HG03095 (cell line): Measurements from ENCODE around the gene DSCAM.
"Not testable (repeated sequence)": the region's sequence is repeated elsewhere in the genome, so short reads cannot be mapped to it uniquely, and the experiment has no call there.

Experiments
- ATAC-seq: cut with Tn5 transposase; IDR thresholded peaks from one replicate; pipeline ENCODE4 v1.9.1; 2021; ENCODE audit warnings: moderate library complexity; ENCODE audit not compliant: unreplicated experiment

DSCAM gene

DNA sequence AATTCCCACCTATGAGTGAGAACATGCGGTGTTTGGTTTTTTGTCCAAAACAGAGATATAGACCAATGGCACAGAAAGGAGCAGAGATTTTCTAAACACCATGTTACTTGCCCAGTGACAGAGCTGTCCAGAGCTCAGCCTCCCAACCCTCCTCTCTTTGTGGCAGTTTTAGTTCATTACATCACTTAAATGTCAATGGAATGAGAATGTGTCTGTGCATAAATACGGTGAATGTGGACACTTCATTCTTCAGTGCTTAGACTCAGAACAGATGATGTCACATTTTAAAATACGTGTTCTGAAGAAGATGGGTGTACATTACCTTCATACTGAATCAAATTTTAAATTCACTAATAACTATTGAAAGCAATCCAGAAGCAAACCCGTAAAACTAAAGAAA, 374.9 kb downstream of the DSCAM start:
- ATAC-seq, result no peak

DNA sequence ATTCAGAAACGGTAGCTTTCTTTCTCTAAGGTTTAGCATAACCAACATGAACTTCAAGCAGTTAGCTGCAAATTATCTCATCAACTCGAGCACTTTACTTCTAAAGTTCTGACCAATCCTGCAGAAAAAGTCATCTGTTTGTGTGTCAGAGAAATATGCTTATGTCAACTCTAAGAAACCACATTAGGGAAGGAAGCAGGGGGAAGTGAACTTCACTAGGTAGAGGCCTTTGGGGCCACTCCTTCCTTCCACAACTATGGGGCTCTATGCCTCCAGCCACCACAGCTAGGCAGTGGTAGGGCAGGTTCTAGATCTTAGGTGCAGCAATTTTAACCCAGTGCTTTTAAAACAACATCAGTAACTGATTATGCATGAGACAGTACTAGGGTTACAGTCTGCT, 375.9 kb downstream of the DSCAM start:
- no peak for ATAC-seq

DNA sequence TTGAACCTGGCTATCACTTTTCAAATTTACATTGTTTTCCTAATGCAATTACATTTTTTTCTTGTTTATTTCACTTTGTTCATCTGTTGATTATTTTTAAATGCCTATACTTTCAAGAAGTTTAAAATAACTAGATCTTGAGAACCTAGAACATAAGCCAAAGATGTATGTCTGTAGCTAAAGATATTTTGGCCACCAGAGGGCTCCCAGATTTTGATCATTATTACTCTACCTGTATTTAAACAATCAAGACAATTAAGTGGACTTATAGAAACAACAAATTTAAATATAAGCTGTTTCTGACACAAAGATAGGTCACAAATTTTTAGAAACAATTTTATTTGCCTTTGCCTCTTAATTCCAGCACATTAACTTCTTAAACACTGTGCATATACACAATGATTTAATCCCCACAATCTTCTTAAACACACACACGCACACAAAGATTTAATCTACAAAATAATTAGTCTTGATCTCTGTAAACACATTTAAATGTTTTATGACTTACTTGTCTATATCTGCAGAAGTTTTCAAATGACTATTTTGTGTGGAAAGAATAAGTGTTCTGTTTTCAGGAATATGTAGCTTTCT, 380.0 kb downstream of the DSCAM start:
- no peak for ATAC-seq

DNA sequence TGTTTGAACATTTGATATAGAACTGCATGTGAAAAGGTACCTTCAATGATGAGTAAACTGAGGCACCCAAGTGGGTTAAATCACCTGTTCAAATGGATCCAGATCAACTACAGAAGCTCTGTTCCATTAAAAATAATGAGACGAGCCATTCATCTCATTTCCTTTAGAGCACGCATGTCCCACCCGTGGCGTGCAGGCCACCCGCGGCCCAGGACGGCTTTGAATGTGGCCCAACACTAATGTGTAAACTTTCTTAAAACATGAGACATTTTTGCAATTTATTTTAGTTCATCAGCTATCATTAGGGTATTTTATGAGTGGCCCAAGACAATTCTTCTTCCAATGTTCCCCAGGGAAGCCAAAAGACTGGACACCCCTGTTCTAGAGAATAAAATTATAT, 381.6 kb downstream of the DSCAM start:
- no peak for ATAC-seq

DNA sequence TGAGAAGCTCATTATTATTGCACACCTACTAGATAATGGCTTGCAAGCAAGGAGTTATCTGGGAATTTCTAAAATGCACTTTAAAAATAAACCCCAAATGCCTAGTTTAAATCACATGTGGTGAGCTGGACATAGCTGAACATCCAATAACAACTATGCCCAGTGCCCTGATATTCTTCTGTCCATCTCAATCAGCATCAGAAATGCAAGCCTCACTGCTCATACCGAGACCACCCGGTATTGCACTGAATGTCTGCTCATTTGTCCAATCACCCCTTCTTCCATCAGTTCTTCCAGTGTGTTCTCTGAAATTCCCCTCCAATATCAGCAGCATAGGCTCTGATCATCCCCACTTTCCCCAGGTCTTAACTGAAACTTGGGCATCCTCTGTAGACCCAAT, 383.8 kb downstream of the DSCAM start:
- no peak for ATAC-seq

DNA sequence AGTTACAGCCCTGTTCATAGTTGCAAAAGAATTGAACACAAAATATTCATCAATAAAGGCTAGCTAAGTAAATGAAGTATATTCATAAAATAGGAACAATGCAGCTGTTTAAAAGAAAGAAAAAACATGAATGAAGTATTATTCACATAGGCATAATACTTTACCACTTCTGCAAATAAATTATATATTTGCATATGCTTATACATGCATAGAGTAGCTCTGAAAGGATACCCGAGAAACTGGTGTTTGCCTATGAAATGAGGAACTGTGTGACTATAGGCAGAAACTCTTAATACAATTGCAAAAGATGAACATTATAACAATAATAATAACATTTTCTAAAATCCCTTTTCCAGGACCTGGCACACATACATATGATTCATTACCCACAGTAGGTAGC, 385.9 kb downstream of the DSCAM start:
- no peak for ATAC-seq

DNA sequence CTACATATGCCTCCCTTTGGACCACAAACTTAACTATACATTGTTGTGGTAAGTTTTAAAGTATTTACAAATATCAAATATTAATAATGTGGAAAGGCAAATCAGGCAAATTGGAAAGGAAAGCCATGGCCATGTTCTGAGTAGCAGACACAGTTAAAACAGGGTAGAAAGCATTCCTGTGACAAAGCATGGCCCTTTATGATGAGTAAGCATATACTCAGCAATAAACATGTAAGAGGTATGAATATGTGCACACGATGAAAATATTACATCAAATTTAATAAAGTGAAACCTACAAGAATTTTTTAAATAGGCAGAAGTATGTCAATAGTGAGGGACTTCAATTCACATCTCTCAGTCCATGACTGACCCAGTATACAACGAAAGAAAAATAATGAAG, 389.2 kb downstream of the DSCAM start:
- no peak for ATAC-seq

DNA sequence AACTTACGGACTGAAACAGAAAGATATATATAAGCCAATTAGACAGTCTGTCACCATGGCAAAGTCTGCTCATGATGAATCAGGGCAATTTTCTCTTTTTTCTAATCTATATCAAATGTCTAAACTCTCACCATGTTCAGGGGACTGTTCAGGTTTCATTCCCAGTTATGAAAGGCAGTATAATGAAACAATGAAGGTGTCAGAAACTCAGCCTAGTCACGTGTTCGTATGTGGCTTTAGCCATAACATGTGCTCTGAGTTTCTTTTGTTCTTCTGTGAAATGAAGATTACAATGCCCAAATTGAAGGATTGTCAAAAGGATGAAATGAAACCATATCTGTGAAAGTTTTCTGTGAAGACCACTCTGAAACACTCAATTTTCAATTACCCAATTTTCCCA, 392.9 kb downstream of the DSCAM start:
- no peak for ATAC-seq

DNA sequence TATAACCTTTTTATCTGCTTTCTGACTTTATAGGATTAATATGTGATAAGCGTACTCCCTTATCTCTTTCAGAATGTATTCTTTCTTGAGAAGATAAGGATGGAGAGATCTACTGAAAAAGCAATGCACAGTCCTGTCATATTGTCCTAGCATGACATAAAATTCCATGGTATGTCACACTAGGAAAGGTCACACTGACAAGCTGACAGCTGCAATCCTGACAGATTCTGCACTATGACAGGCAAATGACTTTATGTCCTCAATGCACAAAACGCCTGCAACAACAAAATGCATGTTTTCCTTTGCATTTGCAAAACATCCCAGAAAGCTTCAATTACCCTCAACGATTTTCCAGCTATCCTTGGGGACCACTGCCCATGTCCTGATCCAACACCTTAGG, 393.8 kb downstream of the DSCAM start:
- no peak for ATAC-seq

DNA sequence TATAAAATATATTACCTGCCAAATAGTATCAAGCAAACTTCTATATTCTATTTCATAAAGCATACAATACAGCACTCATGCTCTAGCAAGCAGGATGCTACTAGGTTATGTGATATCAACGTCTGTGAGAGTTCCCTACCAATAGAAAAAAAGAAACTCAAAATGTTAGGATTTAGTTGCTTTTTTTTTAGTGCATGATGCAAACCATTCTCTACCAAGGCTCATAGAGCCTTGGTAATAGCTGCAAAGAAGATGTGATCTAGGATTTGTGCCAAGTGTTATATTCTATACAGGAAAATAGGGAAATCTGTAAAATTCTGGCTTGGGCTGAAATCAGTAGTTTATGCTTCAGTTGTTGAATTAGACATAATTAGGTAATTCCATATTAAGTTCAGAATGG, 394.4 kb downstream of the DSCAM start:
- no peak for ATAC-seq

DNA sequence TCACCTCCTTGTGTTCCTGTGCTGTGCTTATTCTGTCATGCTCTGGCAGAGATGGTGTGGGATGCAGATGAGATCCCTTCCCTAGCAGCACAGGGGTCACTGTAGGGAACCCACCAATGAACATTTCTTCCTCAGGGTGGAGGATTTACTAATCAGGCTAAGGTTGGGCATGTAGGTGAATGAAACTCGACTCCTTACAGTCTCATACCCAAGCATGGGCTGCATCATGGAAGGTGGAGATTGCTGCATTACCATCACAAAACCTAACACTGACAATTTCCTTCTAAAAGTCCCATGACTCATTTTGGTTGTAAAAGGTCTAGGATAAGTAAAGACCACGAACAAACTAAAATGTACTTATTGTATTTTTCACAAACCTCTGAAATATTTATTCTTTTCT, 399.9 kb downstream of the DSCAM start:
- no peak for ATAC-seq

DNA sequence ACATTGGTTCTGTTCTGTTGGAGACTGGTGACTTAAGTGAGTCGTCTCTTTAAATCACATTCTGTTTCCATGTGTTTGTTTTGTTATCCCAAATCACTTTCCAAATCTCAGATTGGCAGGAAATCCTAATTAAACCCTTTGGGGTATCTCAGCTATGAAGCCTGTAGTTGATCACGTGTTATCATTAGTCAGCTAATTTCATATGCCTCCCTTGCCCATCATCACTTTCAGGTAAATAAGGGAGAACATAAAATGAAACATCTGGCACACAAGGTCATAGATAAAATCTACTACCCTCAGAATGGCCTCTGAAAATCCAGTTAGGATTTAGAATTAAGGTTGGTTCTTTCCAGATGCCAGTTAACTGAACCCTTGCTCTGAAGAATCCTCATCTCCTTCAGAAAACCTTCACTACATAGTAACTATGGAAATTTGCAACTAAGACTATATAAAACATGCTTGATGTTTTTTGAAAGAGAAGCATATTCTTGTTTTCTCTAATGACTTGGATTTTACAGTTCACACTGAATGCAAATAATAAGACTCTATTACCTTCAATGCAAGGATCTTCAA, 401.5 kb downstream of the DSCAM start:
- ATAC-seq, result no peak

DNA sequence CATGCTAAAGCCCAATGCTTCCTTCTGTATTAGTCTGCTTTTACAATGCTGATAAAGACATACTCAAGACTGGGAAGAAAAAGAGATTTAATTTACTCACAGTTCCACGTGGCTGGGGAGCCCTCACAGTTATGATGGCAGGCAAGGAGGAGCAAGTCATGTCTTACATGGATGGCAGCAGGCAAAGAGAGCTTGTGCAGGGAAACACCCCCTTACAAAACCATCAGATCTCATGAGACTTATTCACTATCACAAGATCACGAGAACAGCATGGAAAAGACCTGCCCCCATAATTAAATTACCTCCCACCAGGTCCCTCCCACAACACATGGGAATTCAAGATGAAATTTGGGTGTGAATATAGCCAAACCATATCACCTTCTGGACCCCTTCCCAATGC, 407.4 kb downstream of the DSCAM start:
- ATAC-seq, result not testable (repeated sequence)

DNA sequence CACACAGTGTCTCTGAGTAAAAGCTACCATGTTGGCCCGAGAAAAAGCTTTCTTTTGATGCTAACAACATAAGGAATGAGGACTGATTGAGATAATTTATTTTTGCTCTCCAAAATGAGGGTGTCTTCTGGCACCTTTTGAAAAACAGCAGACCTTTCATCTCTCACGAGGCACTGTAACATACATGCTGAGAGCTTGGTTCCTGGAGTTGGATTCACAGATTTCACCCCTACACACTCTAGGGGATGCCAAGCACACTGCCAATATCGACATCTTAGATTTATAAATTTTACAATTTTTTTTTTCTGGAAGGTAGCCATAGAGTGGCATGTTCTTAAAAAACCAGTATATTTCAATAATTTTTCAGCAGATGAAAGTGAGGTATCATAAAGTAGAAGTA, 408.3 kb downstream of the DSCAM start:
- ATAC-seq, result no peak

DNA sequence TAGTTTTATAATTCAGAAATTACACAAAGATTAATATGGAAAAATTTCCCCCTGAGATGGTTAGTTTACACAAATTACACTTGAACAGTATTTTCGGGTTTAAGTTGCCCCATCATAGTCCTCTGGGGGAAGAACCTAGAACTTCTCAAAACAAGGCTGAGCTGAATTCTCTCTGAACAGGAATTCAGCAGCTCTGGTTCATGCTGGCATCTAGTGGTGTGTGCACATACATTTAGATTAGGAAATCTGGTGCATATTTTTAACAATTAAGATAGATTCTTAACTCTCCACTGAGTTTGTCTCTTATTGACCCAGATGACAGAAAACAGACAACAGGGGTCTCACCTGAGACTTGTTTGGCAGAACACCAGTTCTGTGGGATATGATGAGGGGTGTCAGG, 410.7 kb downstream of the DSCAM start:
- ATAC-seq, result no peak

DNA sequence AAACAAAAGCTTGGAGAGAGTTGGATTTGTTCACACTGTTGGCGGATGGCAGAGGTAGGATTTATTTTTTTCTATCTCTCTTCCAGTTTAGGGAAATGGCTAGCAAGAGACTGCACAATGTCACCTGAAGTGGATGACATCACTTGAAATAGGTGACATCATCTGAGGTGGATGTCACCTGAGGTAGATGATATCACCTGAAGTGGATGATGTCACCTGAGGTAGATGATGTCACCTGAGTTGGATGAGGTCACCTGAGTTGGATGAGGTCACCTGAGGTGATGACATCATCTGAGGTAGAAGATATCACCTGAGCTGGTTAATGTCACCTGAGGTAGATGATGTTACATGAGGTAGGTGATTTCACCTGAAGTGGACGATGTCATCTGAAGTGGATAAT, 413.4 kb downstream of the DSCAM start:
- no peak for ATAC-seq

DNA sequence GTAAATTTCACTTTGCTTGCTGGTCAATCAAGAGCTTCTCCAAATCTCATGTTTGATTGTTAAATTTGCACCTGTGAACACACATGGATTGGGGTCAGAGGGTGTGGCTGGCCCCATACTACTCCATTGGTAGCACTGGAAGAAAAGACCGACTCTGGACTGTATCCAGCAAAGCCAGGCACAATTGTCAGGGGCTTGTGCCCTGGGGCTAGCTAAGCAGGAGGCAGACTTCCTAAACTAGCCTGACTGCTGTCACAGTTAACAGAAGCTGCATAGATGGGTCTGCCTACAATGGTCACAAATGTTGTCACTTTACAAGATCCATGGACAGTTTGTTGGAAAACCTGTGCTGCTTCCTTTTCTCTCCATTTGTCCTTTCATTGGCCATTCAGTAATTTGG, 421.0 kb downstream of the DSCAM start:
- no peak for ATAC-seq

DNA sequence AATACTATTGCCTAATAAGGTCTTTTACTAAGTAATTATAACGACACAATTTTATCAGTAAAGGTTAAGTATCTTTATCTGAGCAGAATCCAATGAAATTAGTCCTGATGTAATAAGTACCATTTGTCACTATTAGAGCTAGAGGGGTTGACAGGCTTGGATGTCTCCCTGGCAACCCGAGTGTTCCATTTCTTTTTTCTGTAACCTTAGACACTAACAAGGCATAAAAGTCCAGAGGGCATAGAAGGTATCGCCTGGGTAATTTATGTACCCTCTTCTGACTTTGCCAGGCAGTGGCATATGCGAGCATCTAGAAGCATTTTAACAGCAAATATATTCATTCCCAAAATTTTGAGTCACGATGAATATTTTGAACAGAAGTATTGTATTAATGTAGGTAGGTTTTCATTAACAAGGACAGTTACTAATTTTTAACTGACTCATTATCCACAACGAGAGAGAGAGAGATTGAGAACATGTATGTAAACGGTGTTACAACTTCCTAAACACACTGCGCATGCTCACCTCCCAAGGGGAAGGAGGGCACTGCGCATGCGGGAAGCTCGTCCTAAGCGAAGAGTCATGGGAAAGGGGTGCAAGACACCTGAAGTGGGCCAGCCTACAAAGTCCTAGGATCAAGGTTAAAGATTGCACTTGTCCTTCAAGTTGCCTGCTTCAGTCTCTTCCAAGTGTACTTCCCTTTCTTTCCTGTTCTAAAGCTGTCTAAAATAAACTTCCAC, 423.9 kb downstream of the DSCAM start:
- no peak for ATAC-seq

DNA sequence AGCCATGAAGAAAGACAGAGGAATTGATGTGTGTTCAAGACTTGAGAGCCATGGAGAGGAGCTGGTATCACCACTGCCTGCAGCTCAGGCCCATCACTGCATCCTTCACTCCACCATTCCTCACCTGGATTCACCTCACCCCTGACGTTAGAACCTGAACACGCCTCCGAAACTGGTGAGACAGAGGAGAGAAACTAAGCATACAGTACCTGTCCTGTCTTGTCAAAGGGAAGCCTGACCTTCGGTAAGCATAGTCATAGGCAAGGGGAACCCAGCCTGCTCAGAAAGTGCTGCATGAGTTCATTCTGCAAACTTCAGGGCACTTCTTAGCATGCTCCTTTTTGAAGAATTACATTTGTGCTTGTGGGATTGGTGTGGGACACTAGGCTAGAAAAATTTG, 425.8 kb downstream of the DSCAM start:
- no peak for ATAC-seq

DNA sequence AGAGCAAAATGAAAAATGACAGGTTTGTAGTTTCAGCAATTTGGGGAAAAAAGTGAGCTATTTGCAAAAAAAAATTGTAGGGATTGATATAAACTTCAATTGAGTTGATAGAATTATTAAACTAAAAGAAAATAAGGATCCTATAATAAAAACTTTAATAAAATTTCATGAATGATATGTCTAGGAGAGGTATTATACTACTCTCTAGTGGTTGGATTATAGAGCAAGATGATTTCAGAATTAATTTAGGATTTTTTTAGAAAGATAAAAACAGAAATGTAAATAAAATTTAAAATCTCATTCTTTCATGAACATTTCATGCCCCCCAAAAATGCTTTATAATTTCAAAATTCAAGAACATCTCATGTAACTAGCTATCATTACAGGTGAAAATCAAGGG, 430.4 kb downstream of the DSCAM start:
- no peak for ATAC-seq

DNA sequence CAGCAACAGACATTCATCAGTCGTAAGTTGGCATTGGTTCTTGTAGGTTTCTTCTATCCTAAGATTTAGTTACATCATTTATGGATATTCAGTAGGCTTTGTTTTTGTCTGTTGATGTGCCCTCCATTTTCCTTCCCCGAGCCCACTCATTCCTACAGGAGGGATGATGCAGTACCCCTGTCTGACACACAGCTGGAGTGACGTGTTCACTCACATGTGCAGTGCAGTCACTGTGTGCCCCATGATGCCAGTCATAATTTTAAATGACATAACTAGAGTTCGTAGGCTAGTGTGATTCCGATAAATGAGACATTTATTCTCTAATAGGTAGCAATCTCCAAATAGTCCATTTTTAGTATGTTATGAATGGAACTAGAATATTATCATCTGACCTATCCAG, 438.4 kb downstream of the DSCAM start:
- ATAC-seq, result no peak

DNA sequence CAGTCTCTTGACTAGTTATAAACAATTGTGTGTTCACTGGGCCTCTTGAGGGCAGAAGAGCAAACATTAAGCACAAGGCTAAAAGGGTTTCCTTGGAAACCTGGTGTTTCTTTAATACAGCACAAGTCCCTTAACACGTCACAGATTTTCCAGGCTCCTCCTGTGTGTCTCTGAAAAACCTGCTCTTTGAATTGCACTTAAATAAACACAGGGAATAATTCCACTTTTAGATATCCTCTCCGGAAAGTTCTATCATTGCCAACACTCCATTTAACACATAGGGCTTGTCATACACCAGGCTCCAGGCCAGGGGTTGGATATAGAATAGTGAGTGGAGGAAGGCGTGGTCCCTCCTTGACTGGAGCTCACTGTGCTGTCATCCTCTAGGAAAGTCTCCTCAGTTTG, 442.6 kb downstream of the DSCAM start:
- no peak for ATAC-seq
